ENCODE data around the gene CACNA2D4.

The CACNA2D4 gene

GRCh38 chr12:1870998-1871917, 47.2 kb downstream of the CACNA2D4 start:
- no peak for TF ChIP-seq CTCF (conservative IDR thresholded peaks at IDR 0.05; ENCODE audit: control insufficient read depth, insufficient read depth, low read depth, low read length)
- DNase-seq (ENCODE audit: low read depth) = no peak
- no peak overlapping the region for H3K4me3 ChIP-seq (ENCODE audit: control insufficient read depth, low read depth, low read length)

GRCh38 chr12:1870086-1870485, 48.4 kb downstream of the CACNA2D4 start:
- H3K4me3 ChIP-seq (ENCODE audit: control insufficient read depth, low read depth, low read length) = no peak overlapping the region
- no peak for TF ChIP-seq CTCF (conservative IDR thresholded peaks at IDR 0.05; ENCODE audit: control insufficient read depth, insufficient read depth, low read depth, low read length)
- no peak for DNase-seq (ENCODE audit: low read depth)

GRCh38 chr12:1869145-1869544, 49.3 kb downstream of the CACNA2D4 start:
- no peak for TF ChIP-seq CTCF (conservative IDR thresholded peaks at IDR 0.05; ENCODE audit: control insufficient read depth, insufficient read depth, low read depth, low read length)
- H3K4me3 ChIP-seq (ENCODE audit: control insufficient read depth, low read depth, low read length) = no peak overlapping the region
- DNase-seq (ENCODE audit: low read depth) = no peak

- no peak for TF ChIP-seq CTCF (conservative IDR thresholded peaks at IDR 0.05; ENCODE audit: control insufficient read depth, insufficient read depth, low read depth, low read length)
- DNase-seq (ENCODE audit: low read depth) = no peak
- H3K4me3 ChIP-seq (ENCODE audit: control insufficient read depth, low read depth, low read length) = no peak overlapping the region
Measured at GRCh38 chr12:1865284-1865866, 53.1 kb downstream of the CACNA2D4 start.

GRCh38 chr12:1864867-1865266, 53.6 kb downstream of the CACNA2D4 start:
- TF ChIP-seq CTCF (conservative IDR thresholded peaks at IDR 0.05; ENCODE audit: control insufficient read depth, insufficient read depth, low read depth, low read length) = no peak
- DNase-seq (ENCODE audit: low read depth) = no peak
- no peak overlapping the region for H3K4me3 ChIP-seq (ENCODE audit: control insufficient read depth, low read depth, low read length)

- no peak for TF ChIP-seq CTCF (conservative IDR thresholded peaks at IDR 0.05; ENCODE audit: control insufficient read depth, insufficient read depth, low read depth, low read length)
- H3K4me3 ChIP-seq (ENCODE audit: control insufficient read depth, low read depth, low read length) = no peak overlapping the region
- DNase-seq (ENCODE audit: low read depth) = no peak
Measured at GRCh38 chr12:1864456-1864855, 54.0 kb downstream of the CACNA2D4 start.
